Vagina (tissue), 2 donors: ENCODE data around the gene METTL3.

Source experiments
- CTCF ChIP-seq, 3 experiments: fragments of 450-650 bp in 2 of 3; fragments of 200-600 bp in 1 of 3; sonication (generic) in 1 of 3; IDR thresholded peaks; one replicate each; pipeline ENCODE4 v1.5.1; 2017 to 2019; ENCODE audit warnings: antibody characterized with exemption in 3 of 3, mild to moderate bottlenecking in 2 of 3, moderate library complexity in 2 of 3
- POLR2A ChIP-seq, 2 donors: fragments of 450-650 bp; IDR thresholded peaks; one replicate each; pipeline ENCODE4 v1.6.1; 2017; ENCODE audit warnings: antibody characterized with exemption in 2 of 2, mild to moderate bottlenecking in 2 of 2, moderate library complexity in 2 of 2
- POLR2AphosphoS5 ChIP-seq, 2 donors: sonication (generic); formaldehyde crosslinking; IDR thresholded peaks; one replicate each; pipeline ENCODE4 v1.9.0; 2017; ENCODE audit warnings: antibody characterized with exemption in 2 of 2, mild to moderate bottlenecking in 2 of 2, low read depth in 1 of 2; ENCODE audit not compliant: insufficient read depth in 1 of 2

- TF ChIP-seq POLR2A (IDR thresholded peaks at IDR 0.05): no peak
- no peak for TF ChIP-seq CTCF (IDR thresholded peaks at IDR 0.05)
- TF ChIP-seq POLR2AphosphoS5 (IDR thresholded peaks at IDR 0.05; ENCODE audit: insufficient read depth in 1 of 2, low read depth in 1 of 2): no peak
Measured at GRCh38 chr14:21525571-21525961, 14.4 kb upstream of the METTL3 start.
